Suprapubic skin (tissue), 4 donors: Measurements from ENCODE around the gene PTPRM. TPM values are rescaled to one million over a fixed set of nuclear protein-coding genes. Genes with fewer than 3 reads are reported as not detected.

ENCODE experiments used
- DNase-seq, 2 donors: peaks; one replicate each; pipeline ENCODE4 v3.0.0-alpha.2; 2019; ENCODE audit warnings: low spot score in 2 of 2
- H3K27ac ChIP-seq: fragments of 200-600 bp; sonication (generic); one replicate; pipeline ENCODE4 v1.5.1; 2019
- H3K27me3 ChIP-seq: fragments of 200-600 bp; sonication (generic); one replicate; pipeline ENCODE4 v1.5.1; 2019
- H3K36me3 ChIP-seq: fragments of 200-600 bp; sonication (generic); one replicate; pipeline ENCODE4 v1.5.1; 2019
- H3K4me1 ChIP-seq: fragments of 200-600 bp; sonication (generic); one replicate; pipeline ENCODE4 v1.5.1; 2019
- H3K4me3 ChIP-seq: fragments of 200-600 bp; sonication (generic); one replicate; pipeline ENCODE4 v1.5.1; 2019; ENCODE audit warnings: mild to moderate bottlenecking
- H3K9me3 ChIP-seq: fragments of 200-600 bp; sonication (generic); one replicate; pipeline ENCODE4 v1.5.1; 2019
- CTCF ChIP-seq, 2 donors: fragments of 200-600 bp in 1 of 2; fragments of 450-650 bp in 1 of 2; sonication (generic) in 1 of 2; IDR thresholded peaks; one replicate each; pipeline ENCODE4 v1.5.1; 2016 to 2019; ENCODE audit warnings: antibody characterized with exemption in 2 of 2, mild to moderate bottlenecking in 1 of 2, moderate library complexity in 1 of 2
- EP300 ChIP-seq: sonication (generic); formaldehyde crosslinking; IDR thresholded peaks from one replicate; pipeline ENCODE4 v1.6.1; 2017; ENCODE audit warnings: antibody characterized with exemption
- POLR2A ChIP-seq, 2 donors: fragments of 450-650 bp; IDR thresholded peaks; one replicate each; pipeline ENCODE4 v1.6.1; 2017; ENCODE audit warnings: antibody characterized with exemption in 2 of 2, mild to moderate bottlenecking in 2 of 2, moderate library complexity in 2 of 2
- POLR2AphosphoS5 ChIP-seq, 3 donors: sonication (generic); formaldehyde crosslinking; IDR thresholded peaks; one replicate each; pipeline ENCODE4 v1.6.1; 2017; ENCODE audit warnings: antibody characterized with exemption in 3 of 3
- WGBS: methylation state at CpG from one replicate; pipeline ENCODE4 v1.1.5; 2018; 5-methylcytosine and 5-hydroxymethylcytosine counted together
- total RNA-seq, 4 donors: library from RNA; depleted of rRNA; stranded (reverse); fragments of >200 nt; gene quantifications; one replicate each; pipeline ENCODE4 v1.1.0, GENCODE V29; 2016

The PTPRM gene
- total RNA-seq, 4 donors from 2014 or later: 19.8 to 73.7 (median 40.0) TPM

DNA sequence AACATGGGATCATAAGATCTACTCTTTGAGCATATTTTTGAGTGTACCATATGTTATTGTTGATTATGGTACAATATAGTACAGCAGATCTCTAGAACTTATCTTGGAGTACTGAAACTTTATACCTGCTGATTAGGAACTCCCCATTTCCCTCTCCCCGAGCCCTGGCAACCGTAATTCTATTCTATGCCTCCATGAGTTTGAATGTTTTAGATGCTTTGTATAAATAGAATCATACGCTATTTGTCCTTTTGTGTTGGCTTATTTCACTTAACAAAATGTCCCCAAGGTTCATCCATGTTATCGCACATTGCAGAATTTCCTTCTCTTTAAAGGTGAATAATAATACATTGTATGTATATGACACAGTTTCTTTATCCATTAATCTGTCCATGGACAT lies 117.2 kb downstream of the PTPRM start:
- Histone ChIP-seq H3K4me1 (no peaks in the 10 kb centered on the region), H3K4me3 (no peak overlapping the region), H3K36me3 (no peaks in the 10 kb centered on the region), H3K27me3 (no peaks in the 10 kb centered on the region), H3K9me3 (no peaks in the 10 kb centered on the region), H3K27ac (no peak overlapping the region)
- DNase-seq: no peak
- no peak for TF ChIP-seq POLR2AphosphoS5 (IDR thresholded peaks at IDR 0.05)
- TF ChIP-seq CTCF (IDR thresholded peaks at IDR 0.05): no peak
- no peak for TF ChIP-seq EP300
- WGBS: 99% methylated on average over 4 of the region's 4 CpGs

- no peaks in the 10 kb centered on the region for H3K4me1 ChIP-seq
- H3K36me3 ChIP-seq: no peaks in the 10 kb centered on the region
- no peaks in the 10 kb centered on the region for H3K9me3 ChIP-seq
- no peaks in the 10 kb centered on the region for H3K27me3 ChIP-seq
- H3K4me3 ChIP-seq: no peak overlapping the region
- TF ChIP-seq POLR2A (IDR thresholded peaks at IDR 0.05) (no peak), CTCF (IDR thresholded peaks at IDR 0.05) (no peak), POLR2AphosphoS5 (IDR thresholded peaks at IDR 0.05) (no peak), EP300 (no peak)
- no peak for DNase-seq
- no peak overlapping the region for H3K27ac ChIP-seq
- 67% methylated on average over 3 of the region's 3 CpGs for WGBS
Measured at GRCh38 chr18:7684966-7685365, 117.8 kb downstream of the PTPRM start.

DNA sequence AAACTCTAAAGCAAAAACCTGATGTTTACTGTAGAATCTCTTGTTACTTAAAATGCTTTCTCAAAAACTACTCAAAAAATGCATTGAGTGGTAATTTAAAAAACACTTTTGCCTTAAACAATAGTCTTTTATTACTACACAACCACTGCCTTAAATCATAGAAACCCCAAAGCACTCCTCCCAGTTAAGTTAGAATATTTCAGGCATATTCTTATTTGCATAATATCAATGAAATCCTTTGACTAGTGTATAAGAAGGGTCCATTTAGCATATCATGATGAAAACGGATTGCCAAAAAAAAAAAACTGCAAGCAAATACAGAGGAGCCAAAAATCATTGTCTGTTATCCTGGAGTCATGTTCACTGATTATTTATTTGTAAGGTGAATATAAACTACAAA lies 119.2 kb downstream of the PTPRM start:
- 45% methylated on average over 1 of the region's 1 CpG for WGBS
- H3K9me3 ChIP-seq: no peaks in the 10 kb centered on the region
- H3K27ac ChIP-seq: no peak overlapping the region
- DNase-seq: no peak
- TF ChIP-seq POLR2AphosphoS5 (IDR thresholded peaks at IDR 0.05) (no peak), EP300 (no peak)
- no peaks in the 10 kb centered on the region for H3K36me3 ChIP-seq
- no peaks in the 10 kb centered on the region for H3K27me3 ChIP-seq
- no peaks in the 10 kb centered on the region for H3K4me1 ChIP-seq
- no peak overlapping the region for H3K4me3 ChIP-seq

DNA sequence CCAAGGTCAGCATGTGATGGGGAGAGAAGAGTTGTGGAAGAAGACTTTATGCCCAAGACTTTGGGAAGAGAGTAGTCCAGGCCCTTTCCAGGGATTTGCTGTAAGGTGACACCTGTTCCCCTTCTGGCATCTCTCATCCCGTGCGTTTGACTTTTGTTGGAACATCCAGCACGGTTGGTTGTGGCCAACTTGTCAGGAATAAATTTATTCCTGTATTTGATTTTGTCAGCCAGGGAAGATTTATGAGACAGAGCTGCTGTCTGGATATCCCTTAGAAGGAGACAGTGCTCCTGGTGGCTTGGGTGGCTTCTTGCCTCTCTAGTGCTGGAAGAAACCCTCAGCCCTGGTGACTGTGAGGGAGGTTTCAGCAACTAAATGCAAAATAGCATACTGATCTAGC lies 121.5 kb downstream of the PTPRM start:
- TF ChIP-seq EP300: no peak
- TF ChIP-seq POLR2A (IDR thresholded peaks at IDR 0.05): no peak
- TF ChIP-seq CTCF (IDR thresholded peaks at IDR 0.05): no peak
- TF ChIP-seq POLR2AphosphoS5 (IDR thresholded peaks at IDR 0.05): no peak
- 69% methylated on average over 3 of the region's 3 CpGs for WGBS
- H3K36me3 ChIP-seq: no peaks in the 10 kb centered on the region
- no peaks in the 10 kb centered on the region for H3K27me3 ChIP-seq
- H3K4me1 ChIP-seq: no peaks in the 10 kb centered on the region
- no peak overlapping the region for H3K27ac ChIP-seq
- H3K9me3 ChIP-seq: no peaks in the 10 kb centered on the region
- DNase-seq: no peak
- H3K4me3 ChIP-seq: no peak overlapping the region

- Histone ChIP-seq H3K27me3 (no peaks in the 10 kb centered on the region), H3K9me3 (no peaks in the 10 kb centered on the region), H3K36me3 (no peaks in the 10 kb centered on the region), H3K27ac (no peak overlapping the region), H3K4me1 (no peaks in the 10 kb centered on the region), H3K4me3 (no peak overlapping the region)
- 90% methylated on average over 3 of the region's 3 CpGs for WGBS
- no peak for DNase-seq
- TF ChIP-seq POLR2AphosphoS5 (IDR thresholded peaks at IDR 0.05) (no peak), CTCF (IDR thresholded peaks at IDR 0.05) (no peak)
Measured at GRCh38 chr18:7691206-7691605, 124.1 kb downstream of the PTPRM start.

- no peak overlapping the region for H3K27ac ChIP-seq
- H3K4me3 ChIP-seq: no peak overlapping the region
- H3K36me3 ChIP-seq: no peaks in the 10 kb centered on the region
- H3K9me3 ChIP-seq: no peaks in the 10 kb centered on the region
- TF ChIP-seq EP300: no peak
- no peak for TF ChIP-seq POLR2AphosphoS5 (IDR thresholded peaks at IDR 0.05)
- no peak for TF ChIP-seq POLR2A (IDR thresholded peaks at IDR 0.05)
- H3K27me3 ChIP-seq: no peaks in the 10 kb centered on the region
- DNase-seq: no peak
- H3K4me1 ChIP-seq: no peaks in the 10 kb centered on the region
- 56% methylated on average over 3 of the region's 3 CpGs for WGBS
Measured at GRCh38 chr18:7696780-7697179, 129.7 kb downstream of the PTPRM start.
